GM21381 (cell line): Measurements from ENCODE around the gene KIF21A.
"Not testable (repeated sequence)": the region's sequence is repeated elsewhere in the genome, so short reads cannot be mapped to it uniquely, and the experiment has no call there.

ENCODE experiments used
- ATAC-seq: cut with Tn5 transposase; IDR thresholded peaks from one replicate; pipeline ENCODE4 v1.9.1; 2021; ENCODE audit warnings: mild to moderate bottlenecking, moderate library complexity; ENCODE audit not compliant: unreplicated experiment

KIF21A gene, protein sequence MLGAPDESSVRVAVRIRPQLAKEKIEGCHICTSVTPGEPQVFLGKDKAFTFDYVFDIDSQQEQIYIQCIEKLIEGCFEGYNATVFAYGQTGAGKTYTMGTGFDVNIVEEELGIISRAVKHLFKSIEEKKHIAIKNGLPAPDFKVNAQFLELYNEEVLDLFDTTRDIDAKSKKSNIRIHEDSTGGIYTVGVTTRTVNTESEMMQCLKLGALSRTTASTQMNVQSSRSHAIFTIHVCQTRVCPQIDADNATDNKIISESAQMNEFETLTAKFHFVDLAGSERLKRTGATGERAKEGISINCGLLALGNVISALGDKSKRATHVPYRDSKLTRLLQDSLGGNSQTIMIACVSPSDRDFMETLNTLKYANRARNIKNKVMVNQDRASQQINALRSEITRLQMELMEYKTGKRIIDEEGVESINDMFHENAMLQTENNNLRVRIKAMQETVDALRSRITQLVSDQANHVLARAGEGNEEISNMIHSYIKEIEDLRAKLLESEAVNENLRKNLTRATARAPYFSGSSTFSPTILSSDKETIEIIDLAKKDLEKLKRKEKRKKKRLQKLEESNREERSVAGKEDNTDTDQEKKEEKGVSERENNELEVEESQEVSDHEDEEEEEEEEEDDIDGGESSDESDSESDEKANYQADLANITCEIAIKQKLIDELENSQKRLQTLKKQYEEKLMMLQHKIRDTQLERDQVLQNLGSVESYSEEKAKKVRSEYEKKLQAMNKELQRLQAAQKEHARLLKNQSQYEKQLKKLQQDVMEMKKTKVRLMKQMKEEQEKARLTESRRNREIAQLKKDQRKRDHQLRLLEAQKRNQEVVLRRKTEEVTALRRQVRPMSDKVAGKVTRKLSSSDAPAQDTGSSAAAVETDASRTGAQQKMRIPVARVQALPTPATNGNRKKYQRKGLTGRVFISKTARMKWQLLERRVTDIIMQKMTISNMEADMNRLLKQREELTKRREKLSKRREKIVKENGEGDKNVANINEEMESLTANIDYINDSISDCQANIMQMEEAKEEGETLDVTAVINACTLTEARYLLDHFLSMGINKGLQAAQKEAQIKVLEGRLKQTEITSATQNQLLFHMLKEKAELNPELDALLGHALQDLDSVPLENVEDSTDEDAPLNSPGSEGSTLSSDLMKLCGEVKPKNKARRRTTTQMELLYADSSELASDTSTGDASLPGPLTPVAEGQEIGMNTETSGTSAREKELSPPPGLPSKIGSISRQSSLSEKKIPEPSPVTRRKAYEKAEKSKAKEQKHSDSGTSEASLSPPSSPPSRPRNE (N-terminal part only)

DNA sequence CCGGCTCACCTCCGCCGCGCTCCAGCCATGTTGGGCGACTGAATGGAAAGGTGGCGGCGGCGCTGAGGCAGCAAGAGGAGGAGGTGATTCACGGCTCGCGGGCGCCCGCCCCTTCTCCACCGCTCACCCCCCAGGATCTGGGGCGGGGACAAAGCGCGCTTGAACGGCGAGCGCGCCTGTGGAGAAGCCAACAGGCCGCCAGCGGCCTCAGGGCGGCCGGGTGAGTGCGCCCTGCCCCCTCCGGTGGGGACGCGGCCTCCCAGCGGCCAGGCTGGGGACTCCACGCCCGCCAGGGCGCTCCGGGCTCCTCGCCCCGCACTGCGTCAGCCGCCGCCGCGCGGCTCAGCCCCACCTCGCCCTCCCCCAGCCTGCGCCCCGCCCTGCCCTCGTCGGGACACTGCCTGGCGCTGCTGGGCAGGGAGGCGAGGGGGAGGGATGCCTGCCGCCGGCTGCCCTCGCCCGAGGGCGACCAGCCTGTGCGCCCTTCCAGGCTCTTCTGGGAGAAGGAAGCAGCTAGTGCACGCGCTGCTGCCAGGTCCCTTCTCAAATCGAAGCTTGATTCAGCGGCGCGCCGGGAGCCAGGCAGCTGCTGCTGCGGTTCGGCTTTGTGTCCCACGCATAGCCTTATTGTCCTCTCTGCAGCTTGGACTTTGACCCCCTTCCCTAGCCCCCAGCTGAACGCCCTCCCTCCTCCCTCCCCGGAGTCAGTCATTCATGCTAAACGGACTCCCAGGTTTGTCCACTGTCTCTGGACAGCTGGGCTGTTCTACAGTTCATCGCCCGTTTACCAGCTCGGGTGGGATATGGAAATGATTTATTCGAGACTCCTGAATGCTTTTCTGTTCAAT lies at the start of gene KIF21A:
Gene KIF21A, minus strand, starts transcription at position 40 of the 848 bp plus-strand sequence. CDS start 150 bp downstream, outside the sequence.
- peak; percentile 92 for ATAC-seq

- ATAC-seq = no peak
Measured at GRCh38 chr12:39490500-39491282, 47.8 kb upstream of the KIF21A start.

DNA sequence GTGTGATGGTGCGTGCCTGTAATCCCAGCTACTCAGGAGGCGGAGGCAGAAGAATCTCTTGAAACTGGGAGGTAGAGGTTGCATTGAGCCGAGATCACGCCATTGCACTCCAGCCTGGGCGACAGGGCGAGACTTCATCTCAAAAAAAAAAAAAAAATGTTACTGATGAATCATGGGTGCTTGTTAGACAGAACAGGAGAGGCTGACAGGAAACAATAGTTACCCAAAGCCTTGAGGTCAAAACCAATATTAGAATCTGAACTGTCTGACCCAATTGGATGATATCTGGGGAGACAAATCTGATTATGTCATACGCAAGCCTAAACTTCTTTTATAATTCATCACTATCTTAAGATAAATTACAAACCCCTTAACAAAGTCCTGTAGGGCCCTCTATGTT lies 40.7 kb upstream of the KIF21A start:
- no peak for ATAC-seq

DNA sequence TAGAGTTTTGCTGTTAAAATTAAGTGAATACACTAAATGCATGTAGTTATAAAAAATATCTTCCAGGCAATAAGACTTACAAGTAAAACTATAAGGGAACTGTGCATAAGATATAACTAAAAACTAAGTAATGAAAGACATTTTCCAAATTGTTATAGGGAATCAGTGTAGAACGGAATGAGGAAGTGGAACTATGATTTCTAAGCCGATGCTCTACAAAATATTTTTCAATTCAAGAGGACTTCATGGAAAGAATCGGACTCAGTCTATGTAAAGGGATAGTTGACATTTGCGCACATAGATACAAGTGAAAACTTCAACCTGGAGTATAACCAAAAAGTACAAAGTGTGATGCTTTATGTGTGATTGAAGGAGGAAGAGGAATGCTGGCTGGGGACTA lies 40.1 kb upstream of the KIF21A start:
- no peak for ATAC-seq

GRCh38 chr12:39476894-39477293 lies 34.0 kb upstream of the KIF21A start:
- ATAC-seq = no peak

DNA sequence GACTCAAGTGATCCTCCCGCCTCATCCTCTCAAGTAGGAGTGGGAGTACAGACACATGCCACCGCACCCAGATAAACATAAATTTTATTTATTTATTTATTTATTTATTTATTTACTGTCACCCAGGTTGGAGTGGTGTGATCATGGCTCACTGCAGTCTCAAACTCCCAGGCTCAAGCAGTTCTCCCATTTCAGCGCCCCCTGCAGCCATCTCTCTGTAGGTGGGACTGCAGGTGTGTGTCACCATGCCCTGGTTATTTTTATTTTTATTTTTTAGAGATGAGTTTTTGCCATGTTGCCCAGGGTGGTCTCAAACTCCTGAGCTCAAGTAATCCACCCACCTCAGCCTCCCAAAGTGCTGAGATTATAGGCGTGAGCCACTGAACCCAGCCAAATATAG lies 33.2 kb upstream of the KIF21A start:
- no peak for ATAC-seq

DNA sequence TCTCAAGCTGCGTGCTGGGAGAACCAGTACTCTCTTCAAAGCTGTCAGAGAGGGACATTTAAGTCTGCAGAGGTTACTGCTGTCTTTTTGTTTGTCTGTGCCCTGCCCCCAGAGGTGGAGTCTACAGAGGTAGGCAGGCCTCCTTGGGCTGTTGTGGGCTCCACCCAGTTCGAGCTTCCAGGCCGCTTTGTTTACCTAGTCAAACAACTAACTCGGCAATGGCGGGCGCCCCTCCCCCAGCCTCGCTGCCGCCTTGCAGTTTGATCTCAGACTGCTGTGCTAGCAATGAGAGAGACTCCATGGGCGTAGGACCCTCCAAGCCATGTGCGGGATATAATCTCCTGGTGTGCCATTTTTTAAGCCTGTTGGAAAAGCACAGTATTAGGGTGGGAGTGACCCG lies 32.2 kb upstream of the KIF21A start:
- ATAC-seq = not testable (repeated sequence)

DNA sequence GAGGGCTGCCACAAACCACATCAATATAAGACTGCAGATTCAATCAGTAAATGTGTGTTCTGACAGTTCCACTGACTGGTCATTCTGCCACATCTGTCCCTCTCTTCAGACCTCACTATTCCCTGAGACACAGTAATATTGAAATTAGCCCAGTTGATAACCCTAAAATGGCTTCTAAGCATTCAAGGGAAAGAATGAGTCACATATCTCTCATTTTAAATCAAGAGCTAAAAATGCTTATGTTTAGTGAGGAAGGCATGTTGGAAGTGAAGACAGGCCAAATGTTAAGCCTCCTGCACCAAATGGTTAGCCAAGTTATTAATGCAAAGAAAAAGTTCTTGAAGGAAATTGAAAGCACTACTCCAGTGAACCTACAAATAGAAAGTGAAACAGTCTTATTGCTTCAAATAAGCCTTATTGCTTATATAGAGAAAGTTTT lies 24.5 kb upstream of the KIF21A start:
- ATAC-seq = peak; percentile 78

- no peak for ATAC-seq
Measured at GRCh38 chr12:39464976-39465695, 22.2 kb upstream of the KIF21A start.

GRCh38 chr12:39461059-39461458 lies 18.1 kb upstream of the KIF21A start:
- ATAC-seq = no peak

- ATAC-seq = no peak
Measured at GRCh38 chr12:39459027-39459434, 16.1 kb upstream of the KIF21A start.

GRCh38 chr12:39451977-39452376 lies 9.1 kb upstream of the KIF21A start:
- no peak for ATAC-seq

DNA sequence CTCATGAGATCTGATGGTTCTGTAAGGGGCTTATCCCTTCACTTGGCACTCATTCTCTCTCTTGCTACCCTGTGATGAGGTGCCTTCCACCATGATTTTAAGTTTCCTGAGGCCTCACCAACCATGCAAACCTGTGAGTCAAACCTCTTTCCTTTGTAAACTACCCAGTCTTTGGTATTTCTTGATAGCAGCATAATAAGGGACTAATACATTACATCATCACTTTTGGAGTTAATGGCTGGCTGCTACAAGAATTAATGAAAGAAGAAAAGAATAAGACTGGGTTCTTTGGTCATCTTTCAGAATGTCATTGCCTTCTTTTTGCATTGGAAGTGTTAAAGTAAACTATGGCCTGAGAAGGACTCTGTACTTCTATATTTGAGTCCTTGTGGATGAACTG lies 5.1 kb upstream of the KIF21A start:
- ATAC-seq = no peak

DNA sequence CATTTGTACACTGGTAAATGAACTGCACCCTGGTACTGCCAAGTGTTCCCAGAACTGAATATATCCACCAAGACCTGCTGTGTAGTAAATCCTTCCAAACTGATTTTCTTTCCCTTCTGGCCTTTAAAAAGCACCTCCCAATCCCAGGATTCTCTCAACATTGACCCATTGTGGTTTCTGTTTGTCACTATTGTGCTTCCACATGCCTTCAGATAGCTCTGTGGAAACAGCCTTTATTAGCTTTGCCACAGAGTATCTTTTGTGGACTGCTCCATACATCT lies 949 bp upstream of the KIF21A start:
- no peak for ATAC-seq

GRCh38 chr12:39442831-39443080 lies 164 bp downstream of the KIF21A start:
- peak; percentile 31 for ATAC-seq

DNA sequence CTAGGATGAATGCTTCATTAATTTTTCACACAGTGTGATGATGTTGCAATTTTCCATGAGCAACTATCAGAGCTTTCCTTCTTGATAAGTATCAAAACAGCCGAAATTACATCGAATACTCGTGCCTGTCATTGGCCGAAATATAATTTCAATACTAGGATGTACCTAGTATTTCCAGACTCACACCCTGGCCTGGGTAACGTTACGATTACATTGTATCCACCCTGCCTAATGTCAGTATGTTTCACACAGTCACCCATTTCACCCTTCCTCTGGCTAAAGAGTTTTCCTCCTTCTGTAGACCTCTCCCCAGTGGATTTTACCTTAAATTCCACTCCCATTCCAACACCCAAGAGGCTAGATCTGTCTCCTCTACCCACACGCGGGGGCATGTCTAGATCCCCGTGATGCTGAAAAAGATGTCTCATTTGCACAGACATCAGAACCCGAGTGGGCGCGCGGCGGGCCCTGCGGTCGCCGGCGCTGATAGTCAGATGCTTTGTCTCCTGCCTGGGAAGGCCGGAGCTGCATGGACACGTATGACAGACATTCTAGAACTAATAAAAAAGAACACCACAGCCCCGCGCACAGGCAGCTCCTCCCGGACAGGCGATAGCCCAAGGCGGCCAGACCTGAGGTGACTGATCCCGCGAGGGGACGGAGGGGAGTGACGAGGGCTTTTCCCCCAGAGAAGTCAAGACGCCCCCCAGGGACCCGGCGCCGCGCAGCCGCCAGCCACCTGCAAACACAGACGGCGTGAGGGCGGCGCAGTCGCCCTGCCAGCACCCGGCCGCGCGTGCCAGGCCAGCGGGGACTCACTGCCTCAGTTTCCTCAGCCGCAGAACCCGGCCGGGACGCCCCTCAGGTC lies 723 bp downstream of the KIF21A start:
- ATAC-seq = peak; percentile 19

DNA sequence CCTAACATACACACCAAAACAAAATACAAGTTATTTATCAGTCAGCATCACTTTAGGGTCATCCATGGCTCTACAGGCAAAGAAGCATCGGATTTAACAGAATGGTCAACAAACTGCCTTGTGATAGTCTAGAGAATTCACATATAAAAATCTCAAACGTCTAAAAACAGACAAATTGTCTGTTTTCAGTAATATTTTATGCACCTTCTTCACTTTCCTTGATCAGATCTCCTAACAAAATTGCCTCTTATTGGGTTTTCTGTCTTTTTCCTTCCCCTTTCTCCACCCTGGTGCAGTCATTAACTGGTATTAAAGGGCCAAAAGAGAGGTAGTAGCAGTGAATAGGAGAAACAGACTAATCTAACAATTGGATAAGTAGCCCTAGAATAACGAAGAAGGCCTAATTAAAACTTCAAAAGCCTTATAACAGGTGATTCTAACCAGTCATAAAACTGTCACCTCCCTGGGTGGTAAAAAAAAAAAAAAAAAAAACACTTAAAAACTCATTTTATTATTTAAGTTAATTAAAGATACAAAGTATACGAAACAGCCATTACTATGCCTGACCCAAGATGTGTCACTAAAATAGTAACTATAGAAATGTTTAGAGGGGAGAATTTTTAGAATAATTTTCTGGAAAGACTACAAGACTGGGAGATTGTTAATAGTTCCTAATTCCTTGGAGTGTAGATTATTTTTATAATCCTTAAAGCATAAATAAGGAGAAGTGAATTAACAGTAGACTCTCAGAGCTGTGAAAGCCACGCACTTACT lies 1.5 kb downstream of the KIF21A start:
- no peak for ATAC-seq
